Mucosa of gallbladder (tissue), 1 donor: ENCODE measurements around the gene SNRNP48. TPM values are rescaled to one million over a fixed set of nuclear protein-coding genes. Genes with fewer than 3 reads are reported as not detected.

Source experiments
- DNase-seq: peaks from one replicate; pipeline ENCODE4 v3.0.0-alpha.2; 2020; ENCODE audit warnings: low spot score
- total RNA-seq: library from RNA; stranded (reverse); gene quantifications from one replicate; pipeline ENCODE4 v1.2.1, GENCODE V29; 2021
- donor health status: DM: no; HTN: no; CAD: no.

Gene SNRNP48
- total RNA-seq, 1 donor from 2014 or later, result 14.4 TPM

DNA sequence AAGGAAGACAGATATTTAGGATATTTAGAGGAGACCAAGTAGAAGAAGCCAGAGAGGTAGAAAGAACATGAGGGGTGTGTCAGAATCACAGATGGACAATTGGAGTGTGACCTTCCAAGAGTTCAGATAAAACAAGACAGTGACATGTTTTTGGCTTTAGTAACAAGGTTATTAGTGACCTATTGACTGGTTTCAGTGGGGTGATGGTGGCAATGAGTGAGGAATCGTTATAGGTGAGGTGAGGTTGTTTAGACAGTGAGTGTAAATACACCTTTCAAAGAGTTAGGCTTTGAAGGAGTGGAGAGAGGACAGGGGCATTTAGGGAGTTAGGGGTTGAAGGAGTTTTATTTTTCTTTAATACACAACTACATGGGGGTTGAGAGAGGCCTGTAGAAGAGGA, 3.2 kb downstream of the SNRNP48 start:
- no peak for DNase-seq

GRCh38 chr6:7594579-7595125, 4.7 kb downstream of the SNRNP48 start:
- DNase-seq, result no peak

DNA sequence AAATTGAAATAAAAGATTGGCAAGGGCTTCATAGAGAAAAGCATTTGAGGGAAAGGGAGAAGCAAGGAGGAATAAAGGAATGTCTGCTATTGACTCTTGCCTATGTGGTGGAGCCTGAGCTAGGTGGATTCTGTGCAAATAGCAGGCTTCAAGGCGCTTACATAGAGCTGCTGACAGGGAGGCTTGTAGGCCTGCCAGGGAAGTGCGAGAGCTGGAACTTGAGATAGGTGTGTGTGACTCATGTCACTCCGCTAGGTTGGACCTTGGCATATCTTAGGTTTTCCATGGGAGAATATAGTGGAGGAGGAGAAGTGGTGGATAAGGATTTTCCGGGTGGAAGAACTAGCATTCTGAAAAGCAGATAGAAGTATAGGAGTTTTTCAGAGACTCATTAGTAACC, 14.0 kb downstream of the SNRNP48 start:
- DNase-seq, result peak; percentile 55

GRCh38 chr6:7604506-7604905, 14.5 kb downstream of the SNRNP48 start:
- no peak for DNase-seq

DNA sequence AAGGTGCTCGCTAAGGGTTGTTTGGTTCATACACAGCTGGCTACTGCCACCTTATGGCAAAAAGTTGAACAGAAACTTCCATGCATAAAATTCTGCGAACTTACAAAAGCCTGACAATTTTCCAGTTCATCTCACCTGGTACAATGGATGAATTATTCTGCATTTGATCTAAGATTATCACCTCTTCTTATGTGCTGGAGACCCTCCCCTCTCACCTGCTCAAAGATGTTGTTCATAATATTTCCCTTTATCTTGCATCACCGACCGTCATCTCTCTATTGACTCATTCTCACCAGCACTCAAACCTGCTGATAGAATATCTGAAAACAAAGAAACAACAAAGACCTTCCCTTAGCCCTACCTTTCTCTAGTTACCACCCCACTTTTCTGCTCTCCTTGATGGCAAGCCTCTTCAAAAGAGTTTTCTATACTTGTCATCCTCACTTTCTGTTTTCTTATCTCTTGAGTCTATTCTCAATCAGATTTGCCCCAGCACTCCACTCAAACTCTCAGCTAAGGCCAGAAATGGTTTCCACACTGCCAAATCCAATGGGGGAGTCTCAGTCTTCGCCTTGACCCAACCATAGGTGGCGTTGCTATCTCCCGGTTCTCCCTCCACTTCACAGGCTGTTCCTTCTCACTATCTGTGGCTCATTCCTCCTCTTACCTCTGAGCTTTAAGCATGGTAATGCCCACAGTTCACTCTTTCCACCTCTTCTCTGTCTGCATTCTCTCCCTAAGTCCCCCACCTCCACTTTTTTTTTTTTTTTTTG, 25.8 kb downstream of the SNRNP48 start:
- DNase-seq, result peak; percentile 52

DNA sequence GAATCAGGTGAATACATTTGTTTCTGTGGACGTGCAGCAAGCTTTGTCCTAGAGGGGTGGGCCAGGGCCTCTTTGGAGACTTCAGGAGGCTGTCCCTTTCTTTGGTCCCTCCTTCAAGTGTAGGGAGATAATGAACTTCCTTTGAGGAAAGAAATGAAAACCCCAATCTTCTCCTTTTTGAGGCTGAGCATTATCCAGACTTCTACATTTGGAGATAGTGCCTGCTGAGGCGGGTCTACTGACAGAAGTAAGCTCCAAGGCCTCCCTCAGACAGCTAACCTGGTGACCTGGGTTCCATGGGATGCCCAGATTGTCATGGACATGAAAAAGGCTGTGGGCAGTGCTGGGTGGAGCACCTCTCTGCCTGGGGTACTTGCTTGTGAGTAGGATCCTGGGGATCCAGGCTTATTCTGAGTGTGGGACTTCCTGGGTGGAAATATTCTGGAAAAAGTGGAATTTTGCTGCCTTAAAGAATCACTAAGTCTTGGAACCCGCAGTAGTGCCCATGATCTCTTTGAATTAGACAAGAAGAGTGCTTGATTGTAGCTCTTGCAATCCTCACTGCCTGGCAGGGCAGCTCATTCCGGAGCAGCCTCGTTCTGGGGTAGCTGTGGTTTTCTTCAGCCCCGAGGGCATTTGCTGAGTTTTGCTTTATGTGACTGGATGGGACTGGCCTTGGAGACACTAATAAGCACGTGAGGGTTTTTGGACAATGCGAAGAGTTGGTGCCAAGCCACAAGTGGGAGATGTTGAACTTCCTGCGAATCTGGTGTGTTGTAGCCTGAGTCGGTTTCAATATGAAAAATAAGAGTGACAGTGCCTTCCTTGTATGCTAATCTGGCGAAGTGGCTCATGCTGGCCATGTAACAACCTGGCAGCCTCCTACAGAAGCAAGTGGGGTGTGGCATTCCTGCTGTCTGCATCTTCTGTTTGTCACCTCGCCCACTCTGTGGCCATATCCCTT, 28.1 kb downstream of the SNRNP48 start:
- peak; percentile 50 for DNase-seq

GRCh38 chr6:7621761-7622160, 31.8 kb downstream of the SNRNP48 start:
- DNase-seq, result no peak

DNA sequence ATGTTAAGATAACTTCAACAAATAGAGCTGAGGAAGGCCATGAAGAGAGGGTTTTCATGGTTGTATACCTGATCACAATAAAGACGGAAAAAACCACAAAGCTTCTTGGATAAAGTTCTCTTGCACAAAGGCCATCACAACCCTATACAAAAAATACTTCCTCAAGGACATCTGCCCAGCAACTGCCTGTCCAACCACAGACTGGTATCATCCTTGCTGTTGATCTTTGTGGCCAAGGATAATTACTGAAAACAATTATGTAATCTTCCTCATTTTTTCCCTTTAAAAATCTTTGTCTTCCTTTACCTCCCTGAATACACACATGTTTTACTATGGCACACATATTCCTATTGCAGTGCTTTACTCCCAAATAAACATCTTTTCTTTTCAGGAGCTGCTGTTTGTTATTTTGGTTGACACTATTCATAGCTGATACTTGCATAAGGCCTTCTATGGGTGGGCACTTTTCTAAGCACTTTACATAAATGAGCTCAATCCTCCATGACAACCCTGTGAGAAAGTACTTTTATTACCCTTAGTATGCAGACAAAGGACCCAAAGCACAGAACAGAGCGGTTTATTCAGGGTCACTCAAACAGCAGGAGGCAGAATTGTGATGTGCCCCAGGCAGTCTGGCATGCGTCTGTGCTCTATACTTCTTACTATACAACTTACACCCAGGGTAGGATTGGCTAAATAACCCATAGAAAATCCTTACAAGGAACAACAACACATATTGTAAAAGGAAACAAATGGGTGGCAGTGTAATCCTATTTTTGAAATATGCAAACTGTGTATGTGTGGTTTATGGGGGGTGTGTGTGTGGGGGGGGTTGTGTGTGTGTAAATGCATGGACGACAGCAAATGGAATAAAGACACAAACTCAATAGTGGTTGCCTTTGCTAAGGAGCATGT, 35.1 kb downstream of the SNRNP48 start:
- DNase-seq, result no peak

- DNase-seq, result no peak
These were observed 38.5 kb downstream of the SNRNP48 start for GRCh38 chr6:7628479-7628878.

- DNase-seq, result no peak
These were observed 38.9 kb downstream of the SNRNP48 start for GRCh38 chr6:7628909-7629308.

- DNase-seq, result no peak
These were observed 39.3 kb downstream of the SNRNP48 start for GRCh38 chr6:7629321-7629720.

DNA sequence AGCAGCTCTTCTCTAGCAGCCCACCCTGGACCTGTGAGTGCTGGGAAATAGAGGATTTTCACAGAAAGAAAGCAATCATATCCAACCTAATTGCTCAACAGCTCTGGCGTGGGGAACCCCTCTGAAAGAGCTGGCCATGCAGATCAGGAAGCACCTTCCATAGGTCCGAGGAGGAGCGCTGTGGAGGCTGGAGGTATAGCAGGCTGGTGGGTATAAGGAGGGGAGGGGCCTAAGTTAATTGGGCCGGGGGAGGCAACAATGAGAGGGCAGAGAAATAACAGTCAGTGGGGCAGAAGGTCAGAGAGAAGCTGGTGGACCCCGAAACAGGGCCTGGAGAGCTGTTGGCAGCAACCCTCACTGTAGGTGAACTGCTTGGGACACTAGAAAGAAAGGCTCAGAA, 40.8 kb downstream of the SNRNP48 start:
- DNase-seq, result no peak

- no peak for DNase-seq
These were observed 41.5 kb downstream of the SNRNP48 start for GRCh38 chr6:7631466-7631865.

DNA sequence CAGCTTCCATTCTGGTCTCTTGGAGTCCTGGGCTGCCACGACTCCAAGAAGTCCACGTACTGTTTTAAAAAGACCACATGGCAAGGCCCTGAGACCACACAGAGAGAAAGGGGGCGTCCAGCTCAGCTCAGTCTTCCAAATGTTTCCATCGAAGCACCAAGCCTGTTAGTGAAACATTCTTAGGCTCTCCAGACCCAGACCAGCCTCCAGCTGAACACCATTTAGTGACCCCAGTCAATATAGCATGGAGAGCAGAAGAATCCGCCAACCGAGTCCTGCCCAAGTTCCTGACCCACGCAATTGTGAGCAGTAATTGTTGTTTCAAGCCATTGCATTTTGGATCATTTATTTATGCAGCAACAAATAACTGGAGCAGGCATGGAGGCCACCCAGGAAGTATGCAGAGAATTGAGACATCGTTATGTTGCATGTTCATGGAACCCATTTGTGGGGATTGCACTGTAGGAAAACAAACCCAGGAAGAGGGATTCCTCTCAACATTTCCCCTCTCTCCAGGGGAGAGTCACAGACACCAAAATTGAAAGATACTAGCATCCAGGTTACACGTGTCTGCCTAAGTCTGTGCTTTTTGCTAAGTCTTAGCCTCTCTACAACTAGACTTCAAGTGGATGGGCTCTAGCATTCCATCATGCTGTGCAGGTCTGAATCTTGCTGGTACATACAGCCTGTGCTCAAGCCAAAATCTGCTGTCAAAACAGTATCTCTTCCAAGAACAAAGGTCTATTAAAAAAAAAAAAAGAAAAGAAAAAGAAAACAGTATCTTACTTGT, 42.7 kb downstream of the SNRNP48 start:
- no peak for DNase-seq

DNA sequence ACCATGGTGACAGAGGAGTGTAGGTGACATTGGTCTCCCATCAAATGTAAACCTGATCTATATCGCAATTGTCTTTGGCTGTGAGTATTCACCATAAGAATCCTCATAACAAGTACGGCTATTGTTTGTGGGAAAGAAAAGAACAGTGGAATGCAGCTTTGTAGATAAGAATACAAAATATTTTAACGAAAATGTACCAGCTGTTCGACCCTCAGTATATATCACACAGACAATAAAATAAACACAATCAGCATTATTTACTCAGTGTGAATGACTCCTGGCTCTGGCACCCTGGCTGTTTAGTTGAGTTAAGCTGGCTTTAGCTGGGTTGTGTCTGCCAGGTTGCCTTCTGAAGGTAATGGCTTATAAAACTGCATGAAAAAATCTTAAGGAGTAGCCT, 43.4 kb downstream of the SNRNP48 start:
- no peak for DNase-seq

GRCh38 chr6:7636151-7636550, 46.2 kb downstream of the SNRNP48 start:
- DNase-seq, result no peak

DNA sequence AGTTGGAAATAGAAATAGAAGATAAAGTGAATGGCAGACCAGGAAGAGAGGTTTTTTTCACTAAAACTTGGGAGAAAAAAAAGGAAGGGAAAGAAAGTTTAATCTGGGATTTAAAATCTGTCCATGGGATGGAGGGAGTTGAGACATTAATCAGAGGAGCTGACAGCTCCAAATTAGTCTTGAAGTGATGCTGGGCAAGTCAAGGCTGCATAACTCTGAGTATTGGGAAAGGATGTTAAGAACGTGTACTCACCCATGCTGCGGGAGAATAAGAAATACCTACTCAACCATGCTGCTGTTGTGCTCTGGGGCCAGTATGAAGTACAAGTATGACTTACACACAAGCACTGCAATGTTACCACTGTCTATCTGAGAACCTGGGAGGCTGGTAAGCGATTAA, 47.5 kb downstream of the SNRNP48 start:
- DNase-seq, result no peak

DNA sequence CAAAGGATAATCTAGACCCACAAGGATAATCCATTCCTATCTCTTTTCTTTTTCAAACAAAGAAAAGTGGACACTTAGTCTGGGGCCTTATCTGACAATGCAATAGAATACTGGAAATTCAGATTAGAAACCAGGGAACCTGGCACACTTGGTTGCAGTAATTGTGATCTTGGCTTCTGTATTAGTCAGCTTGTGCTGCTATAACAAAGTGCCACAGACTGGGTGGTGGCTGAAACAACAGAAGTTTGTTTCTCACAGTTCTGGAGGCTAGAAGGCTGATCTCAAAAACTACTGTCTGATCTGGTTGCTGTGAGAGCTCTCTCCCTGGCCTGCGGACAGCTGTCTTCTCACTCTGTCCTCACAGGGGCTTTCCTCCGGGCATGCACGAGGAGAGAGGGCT, 49.4 kb downstream of the SNRNP48 start:
- DNase-seq, result no peak

DNA sequence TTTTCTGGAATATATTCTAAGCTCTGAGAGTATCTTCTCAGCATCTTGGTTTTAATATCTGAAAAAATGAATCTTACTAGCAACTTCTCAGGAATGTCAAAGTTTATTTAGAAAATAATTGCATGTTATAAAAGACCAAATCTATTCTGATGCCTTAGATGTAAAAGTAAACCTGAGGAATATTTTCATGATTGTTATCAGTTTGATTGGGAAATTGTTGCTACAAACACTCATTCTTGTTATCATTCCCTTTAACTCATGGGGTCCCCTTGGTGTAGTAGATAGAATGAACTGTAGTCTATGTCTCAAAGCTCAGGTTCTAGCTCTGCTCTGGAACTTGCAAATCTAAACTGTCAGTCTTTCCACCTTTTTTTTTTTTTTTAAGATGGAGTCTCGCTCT, 50.0 kb downstream of the SNRNP48 start:
- DNase-seq, result no peak
